ENCODE measurements around the gene TPSD1. TPM values are rescaled to one million over a fixed set of nuclear protein-coding genes. Genes with fewer than 3 reads are reported as not detected.
"Not testable (repeated sequence)": the region's sequence is repeated elsewhere in the genome, so short reads cannot be mapped to it uniquely, and the experiment has no call there.

TPSD1 gene
- total RNA-seq, 1 experiment from 2014 or later, result not detected

- peaks cover 59% of the 10 kb centered on the region for H3K27me3 ChIP-seq (ENCODE audit: insufficient read depth, low read depth)
- ChIA-PET POLR2A (ENCODE audit: unreplicated experiment) (no interaction called here), CTCF (no interaction called here)
- H4K20me1 ChIP-seq (ENCODE audit: insufficient read depth), result no peaks in the 10 kb centered on the region
- H3F3A ChIP-seq (ENCODE audit: insufficient read depth, low read depth), result 0 out of 2 replicates have a peak, but pooled peaks cover 5% of the 10 kb centered on the region
- intact Hi-C loops (cut with micrococcal nuclease; ENCODE audit: unreplicated experiment), result no loop called here
- no peak for DNase-seq
- H3K4me2 ChIP-seq, result no peak overlapping the region
- BruUV-seq (replicated peaks), result no TSS peak
- no peaks in the 10 kb centered on the region for H3K79me2 ChIP-seq (ENCODE audit: low read depth)
- H3K36me3 ChIP-seq (ENCODE audit: low read depth), result no peaks in the 10 kb centered on the region
- H3K9me2 ChIP-seq (ENCODE audit: insufficient read depth), result no peaks in the 10 kb centered on the region
- no peaks in the 10 kb centered on the region; the same call in 1 of the 2 replicates for H3K4me1 ChIP-seq (replicated peaks; ENCODE audit: insufficient read depth)
- no peak overlapping the region for H2AFZ ChIP-seq
- H3K27ac ChIP-seq, result no peak overlapping the region
- TF ChIP-seq CTCF (conservative IDR thresholded peaks at IDR 0.05), result no peak
- TF ChIP-seq EZH2 (IDR thresholded peaks at IDR 0.05; ENCODE audit: low read depth), result no peak
- H3K4me3 ChIP-seq, result no peak overlapping the region
- H3K9me3 ChIP-seq (ENCODE audit: insufficient read depth, low read depth), result no peaks in the 10 kb centered on the region
These were observed 9.3 kb downstream of the TPSD1 start for GRCh38 chr16:1265090-1265630.

- BruUV-seq (replicated peaks), result no TSS peak
- Histone ChIP-seq H3K27me3 (ENCODE audit: insufficient read depth, low read depth) (peaks cover 53% of the 10 kb centered on the region), H3K9me3 (ENCODE audit: insufficient read depth, low read depth) (no peaks in the 10 kb centered on the region), H3K79me2 (ENCODE audit: low read depth) (no peaks in the 10 kb centered on the region), H4K20me1 (ENCODE audit: insufficient read depth) (no peaks in the 10 kb centered on the region), H2AFZ (no peak overlapping the region), H3K9me2 (ENCODE audit: insufficient read depth) (no peaks in the 10 kb centered on the region), H3F3A (ENCODE audit: insufficient read depth, low read depth) (0 out of 2 replicates have a peak, but pooled peaks cover 5% of the 10 kb centered on the region), H3K27ac (no peak overlapping the region), H3K4me2 (no peak overlapping the region), H3K36me3 (ENCODE audit: low read depth) (no peaks in the 10 kb centered on the region), H3K4me3 (no peak overlapping the region), H3K4me1 (replicated peaks; ENCODE audit: insufficient read depth) (no peaks in the 10 kb centered on the region; the same call in 1 of the 2 replicates)
- TF ChIP-seq CTCF (conservative IDR thresholded peaks at IDR 0.05), result no peak
- TF ChIP-seq EZH2 (IDR thresholded peaks at IDR 0.05; ENCODE audit: low read depth), result no peak
- intact Hi-C loops (cut with micrococcal nuclease; ENCODE audit: unreplicated experiment), result no loop called here
- DNase-seq, result no peak
- POLR2A ChIA-PET (ENCODE audit: unreplicated experiment), result no interaction called here
- CTCF ChIA-PET, result no interaction called here
These were observed 10.0 kb downstream of the TPSD1 start for GRCh38 chr16:1265826-1266225.

- POLR2A ChIA-PET (ENCODE audit: unreplicated experiment); H3K79me2 ChIP-seq (ENCODE audit: low read depth); H4K20me1 ChIP-seq (ENCODE audit: insufficient read depth); H3F3A ChIP-seq (ENCODE audit: insufficient read depth, low read depth); H3K9me2 ChIP-seq (ENCODE audit: insufficient read depth); intact Hi-C loops (cut with micrococcal nuclease; ENCODE audit: unreplicated experiment); DNase-seq; H3K9me3 ChIP-seq (ENCODE audit: insufficient read depth, low read depth); H3K4me3 ChIP-seq; H2AFZ ChIP-seq; H3K27ac ChIP-seq; BruUV-seq (replicated peaks); H3K4me1 ChIP-seq (replicated peaks; ENCODE audit: insufficient read depth); H3K36me3 ChIP-seq (ENCODE audit: low read depth); H3K4me2 ChIP-seq; CTCF ChIA-PET: not testable (repeated sequence)
- H3K27me3 ChIP-seq (ENCODE audit: insufficient read depth, low read depth), result peaks cover 32% of the 10 kb centered on the region
These were observed 13.5 kb downstream of the TPSD1 start for GRCh38 chr16:1269418-1269817.

- H3K9me3 ChIP-seq (ENCODE audit: insufficient read depth, low read depth), result no peaks in the 10 kb centered on the region
- peaks cover 33% of the 10 kb centered on the region for H3K27me3 ChIP-seq (ENCODE audit: insufficient read depth, low read depth)
- no peak for DNase-seq
- no peaks in the 10 kb centered on the region for H3K79me2 ChIP-seq (ENCODE audit: low read depth)
- POLR2A ChIA-PET (ENCODE audit: unreplicated experiment), result no interaction called here
- no peak overlapping the region for H3K4me3 ChIP-seq
- no peaks in the 10 kb centered on the region for H3K9me2 ChIP-seq (ENCODE audit: insufficient read depth)
- no peaks in the 10 kb centered on the region for H3F3A ChIP-seq (ENCODE audit: insufficient read depth, low read depth)
- no peak overlapping the region for H3K4me2 ChIP-seq
- H3K27ac ChIP-seq, result no peak overlapping the region
- H3K36me3 ChIP-seq (ENCODE audit: low read depth), result no peaks in the 10 kb centered on the region
- H4K20me1 ChIP-seq (ENCODE audit: insufficient read depth), result no peaks in the 10 kb centered on the region
- intact Hi-C loops (cut with micrococcal nuclease; ENCODE audit: unreplicated experiment), result no loop called here
- CTCF ChIA-PET, result no interaction called here
- BruUV-seq (replicated peaks), result no TSS peak
- TF ChIP-seq EZH2 (IDR thresholded peaks at IDR 0.05; ENCODE audit: low read depth) (no peak), CTCF (conservative IDR thresholded peaks at IDR 0.05) (no peak)
- H3K4me1 ChIP-seq (replicated peaks; ENCODE audit: insufficient read depth), result no peaks in the 10 kb centered on the region; the same call in 1 of the 2 replicates
- H2AFZ ChIP-seq, result no peak overlapping the region
These were observed 15.5 kb downstream of the TPSD1 start for GRCh38 chr16:1271380-1271723.

GRCh38 chr16:1271724-1272413 lies 16.0 kb downstream of the TPSD1 start:
- H4K20me1 ChIP-seq (ENCODE audit: insufficient read depth); H3K4me2 ChIP-seq; H2AFZ ChIP-seq; H3K4me1 ChIP-seq (replicated peaks; ENCODE audit: insufficient read depth); H3K27ac ChIP-seq; H3F3A ChIP-seq (ENCODE audit: insufficient read depth, low read depth); CTCF ChIA-PET; H3K9me2 ChIP-seq (ENCODE audit: insufficient read depth); POLR2A ChIA-PET (ENCODE audit: unreplicated experiment); H3K79me2 ChIP-seq (ENCODE audit: low read depth); H3K36me3 ChIP-seq (ENCODE audit: low read depth); H3K9me3 ChIP-seq (ENCODE audit: insufficient read depth, low read depth); H3K4me3 ChIP-seq; BruUV-seq (replicated peaks); intact Hi-C loops (cut with micrococcal nuclease; ENCODE audit: unreplicated experiment): not testable (repeated sequence)
- H3K27me3 ChIP-seq (ENCODE audit: insufficient read depth, low read depth), result peaks cover 29% of the 10 kb centered on the region
- peak in 1 of 2 experiments; percentile 71 for DNase-seq
